ENCODE measurements around the gene MOGAT2. TPM values are rescaled to one million over a fixed set of nuclear protein-coding genes. Genes with fewer than 3 reads are reported as not detected.

Gene MOGAT2
- total RNA-seq, result not detected in 2 replicates

GRCh38 chr11:75717608-75718418 is at the start of gene MOGAT2:
Gene MOGAT2 (plus strand): TSS chr11:75717838. CDS start chr11:75717889, 51 bp downstream.

DNA sequence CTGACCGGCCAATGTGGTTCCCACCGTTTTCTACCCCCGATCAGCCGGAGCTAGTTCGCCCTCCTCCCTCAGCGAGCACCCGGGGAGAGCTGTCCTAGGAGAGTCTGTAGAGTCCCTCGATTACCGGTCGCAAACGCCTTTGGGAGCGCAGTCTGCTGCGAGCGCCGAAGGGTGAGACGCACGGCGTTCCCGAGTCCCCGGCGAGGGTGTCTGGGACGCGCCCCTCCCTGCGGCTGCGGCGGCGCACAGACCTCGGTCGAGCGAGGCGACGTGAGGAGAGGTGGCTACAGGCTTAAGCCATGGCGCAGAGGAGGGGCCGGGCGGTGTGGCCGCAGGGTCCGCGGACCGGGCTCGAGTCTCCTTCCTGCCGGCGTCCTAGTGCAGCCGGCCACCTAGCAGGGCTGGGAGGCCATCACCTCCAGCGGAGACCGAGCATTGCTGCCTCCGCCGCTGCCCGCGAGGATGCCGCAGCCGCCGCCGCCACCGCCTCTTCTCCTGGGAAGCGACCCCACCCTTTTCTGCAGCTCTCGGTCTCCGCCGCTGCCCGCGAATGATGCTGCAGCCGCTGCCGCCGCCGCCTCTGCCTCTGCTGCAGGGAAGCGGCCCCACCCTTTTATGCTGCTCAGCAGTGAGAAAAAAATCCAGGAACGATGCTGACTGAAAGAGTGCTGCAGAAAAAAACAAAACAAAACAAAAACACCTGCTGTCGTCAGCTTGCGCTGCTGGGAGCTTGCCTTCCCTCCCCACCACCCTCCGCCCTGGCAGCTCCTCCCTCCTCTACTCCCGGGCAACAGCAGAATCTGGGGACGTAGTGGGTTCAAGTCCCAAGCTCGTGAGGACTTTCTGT is 49.0 kb upstream of the MOGAT2 start, which contains the start of gene MAP6:
TSS of gene MAP6 (minus strand) at position 588 of the 847 bp plus-strand sequence. CDS start 669 bp downstream, outside the sequence.

DNA sequence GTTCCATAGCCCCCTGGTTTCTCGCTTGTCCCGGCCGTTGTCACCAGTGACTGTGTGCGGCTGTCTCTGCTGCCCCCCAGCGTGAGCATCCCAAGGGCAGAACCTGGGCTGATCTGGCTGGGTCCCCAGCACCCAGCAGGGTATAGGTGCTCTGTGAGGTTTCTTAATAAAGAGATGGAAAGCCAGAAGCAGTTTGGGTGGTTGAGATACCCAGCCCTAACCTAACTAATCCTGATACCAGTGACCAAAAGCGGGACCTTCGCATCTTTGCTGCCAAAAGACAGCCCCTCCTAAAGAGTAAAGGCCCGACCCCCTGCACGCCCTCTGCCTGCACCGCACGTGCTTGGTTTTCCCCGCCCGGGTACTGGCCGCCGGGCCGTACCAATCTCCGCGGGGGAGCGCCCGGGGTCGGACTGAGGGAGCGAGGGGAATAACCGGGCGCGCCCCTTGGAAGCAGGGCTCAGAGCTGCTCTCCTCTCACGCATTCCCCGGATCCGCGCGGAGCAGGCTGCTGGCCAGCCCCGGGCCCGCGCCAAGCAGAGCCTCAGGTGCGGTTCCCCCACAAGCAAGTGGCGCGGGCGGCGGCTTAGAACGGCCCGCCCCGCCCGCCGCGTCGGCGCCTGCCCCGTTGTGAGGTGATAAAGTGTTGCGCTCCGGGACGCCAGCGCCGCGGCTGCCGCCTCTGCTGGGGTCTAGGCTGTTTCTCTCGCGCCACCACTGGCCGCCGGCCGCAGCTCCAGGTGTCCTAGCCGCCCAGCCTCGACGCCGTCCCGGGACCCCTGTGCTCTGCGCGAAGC is 50.7 kb downstream of the MOGAT2 start, which contains the start of gene DGAT2:
TSS of gene DGAT2 (plus strand) at position 667 of the 797 bp plus-strand sequence. CDS start 214 bp downstream, outside the sequence.

Other genes starting within 250 kb of the MOGAT2 start
- gene GDPD5, start 191.9 kb upstream of the MOGAT2 start, total RNA-seq, result 13.6 and 26.5 TPM in 2 replicates
- gene SERPINH1, start 155.6 kb upstream of the MOGAT2 start, total RNA-seq, result 1,366 and 1,534 TPM in 2 replicates
- gene MAP6, start 48.8 kb upstream of the MOGAT2 start, total RNA-seq, result 0.29 and 0.89 TPM in 2 replicates
- 0.29 and 0.53 TPM in 2 replicates for gene DGAT2, start 50.9 kb downstream of the MOGAT2 start, total RNA-seq
- gene UVRAG, start 97.4 kb downstream of the MOGAT2 start, total RNA-seq, result 9.8 and 13.1 TPM in 2 replicates